A673 (cell line): ENCODE results near the gene SEC22C. TPM values are rescaled to one million over a fixed set of nuclear protein-coding genes. Genes with fewer than 3 reads are reported as not detected.

ENCODE experiments used
- Bru-seq: library from RNA; stranded (reverse); fragments of 400-500 nt; gene quantifications from one replicate; lab custom pipeline; 2021; lab: Mats Ljungman, UMichigan
- BruChase-seq, 2 experiments: library from RNA; stranded (reverse); fragments of 400-500 nt; gene quantifications; one replicate each; lab custom pipeline; 2021; lab: Mats Ljungman, UMichigan
- BruUV-seq: library from RNA; stranded (reverse); fragments of 400-500 nt; replicated peaks from 2 replicates; lab custom pipeline; 2021; lab: Mats Ljungman, UMichigan
- CTCF ChIA-PET: fragments of 300-600 bp; sonication (Branson Sonifier 250); formaldehyde crosslinking; loops from one replicate; lab custom pipeline; 2022; ENCODE audit warnings: antibody characterized with exemption; lab: Charles Lee
- POLR2A ChIA-PET: fragments of 300-600 bp; sonication (Branson Sonifier 250); formaldehyde crosslinking; loops from one replicate; lab custom pipeline; 2022; ENCODE audit warnings: antibody characterized with exemption; ENCODE audit not compliant: low non-redundant PET; lab: Charles Lee
- DNase-seq: peaks from one replicate; pipeline ENCODE4 v3.0.0-alpha.2; 2015; ENCODE audit warnings: low spot score
- H3K27ac ChIP-seq: fragments of 200-600 bp; sonication (generic); 2 replicates; pipeline ENCODE4 v1.5.1; 2016; ENCODE audit warnings: mixed run types, low read depth, mild to moderate bottlenecking, mixed read lengths, antibody characterized with exemption, low read length; ENCODE audit not compliant: poor library complexity, severe bottlenecking
- H3K27me3 ChIP-seq: fragments of 200-600 bp; sonication (generic); replicated peaks from 2 replicates; pipeline ENCODE4 v1.6.1; 2017; ENCODE audit warnings: mixed run types, low read depth, mild to moderate bottlenecking, mixed read lengths, antibody characterized with exemption, low read length; ENCODE audit not compliant: insufficient read depth, poor library complexity
- H3K36me3 ChIP-seq: fragments of 200-600 bp; sonication (generic); 2 replicates; pipeline ENCODE4 v1.6.1; 2016; ENCODE audit warnings: mixed run types, mild to moderate bottlenecking, mixed read lengths, antibody characterized with exemption, low read length; ENCODE audit not compliant: insufficient read depth, poor library complexity, severe bottlenecking
- H3K4me1 ChIP-seq: fragments of 200-600 bp; sonication (generic); 2 replicates; pipeline ENCODE4 v1.6.1; 2017; ENCODE audit warnings: mixed run types, mild to moderate bottlenecking, mixed read lengths, antibody characterized with exemption, low read length; ENCODE audit not compliant: insufficient read depth, poor library complexity, severe bottlenecking
- H3K4me3 ChIP-seq: fragments of 200-600 bp; sonication (generic); 2 replicates; pipeline ENCODE4 v1.5.1; 2016; ENCODE audit warnings: low read depth, mixed run types, mild to moderate bottlenecking, mixed read lengths, low read length; ENCODE audit not compliant: poor library complexity, severe bottlenecking
- H3K9me3 ChIP-seq: fragments of 200-600 bp; sonication (generic); 2 replicates; pipeline ENCODE4 v1.6.1; 2016; ENCODE audit warnings: mixed run types, low read depth, mild to moderate bottlenecking, mixed read lengths, antibody characterized with exemption, low read length; ENCODE audit not compliant: poor library complexity, severe bottlenecking
- EZH2 ChIP-seq: fragments of 200-600 bp; sonication (generic); IDR thresholded peaks from 2 replicates; pipeline ENCODE4 v1.6.1; 2017; ENCODE audit warnings: borderline replicate concordance, low read depth, mild to moderate bottlenecking, mixed read lengths, antibody characterized with exemption, low read length; ENCODE audit not compliant: poor library complexity, severe bottlenecking
- intact Hi-C: fragments of 100-400 bp; cut with micrococcal nuclease; formaldehyde crosslinking; loops from one replicate; pipeline ENCODE4 v1.10.0; 2022; ENCODE audit not compliant: unreplicated experiment
- long read RNA-seq: library from polyadenylated mRNA; stranded (forward); transcript quantifications from one replicate; pipeline ENCODE4 v2.0.0, GENCODE V29; 2022
- total RNA-seq: library from RNA; stranded (reverse); gene quantifications from 2 replicates; pipeline ENCODE4 v1.2.3, GENCODE V29; 2021
- TF ChIP-seq, protein P1 (sequence below): fragments of 300-800, 200-600 bp; sonication (generic); conservative IDR thresholded peaks from 2 replicates; pipeline ENCODE4 v1.5.1; 2017; ENCODE audit warnings: low read depth, mild to moderate bottlenecking, antibody characterized with exemption, low read length, moderate library complexity, mixed read lengths

Gene SEC22C, protein sequence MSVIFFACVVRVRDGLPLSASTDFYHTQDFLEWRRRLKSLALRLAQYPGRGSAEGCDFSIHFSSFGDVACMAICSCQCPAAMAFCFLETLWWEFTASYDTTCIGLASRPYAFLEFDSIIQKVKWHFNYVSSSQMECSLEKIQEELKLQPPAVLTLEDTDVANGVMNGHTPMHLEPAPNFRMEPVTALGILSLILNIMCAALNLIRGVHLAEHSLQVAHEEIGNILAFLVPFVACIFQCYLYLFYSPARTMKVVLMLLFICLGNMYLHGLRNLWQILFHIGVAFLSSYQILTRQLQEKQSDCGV
- total RNA-seq, result 28.9 and 29.5 TPM in 2 replicates
- percentile 66 among the genes with signal in this experiment for Bru-seq, nascent RNA
- percentile 67 among the genes with signal in this experiment for BruChase-seq, experiment 1, labeled RNA remaining after a 2-hour chase
- BruChase-seq, experiment 2, labeled RNA remaining after a 6-hour chase, result percentile 75 among the genes with signal in this experiment
- long read RNA-seq, transcript SEC22C-202 (7 exons, 1,608 nt), result major isoform, 18 of 41 reads
- long read RNA-seq, transcript SEC22C-201 (7 exons, 1,380 nt), result minor isoform, 10 of 41 reads
- long read RNA-seq, partial matches to known transcripts, result 0 of 41 reads
- long read RNA-seq, other reads (novel, unspliced or antisense), result 12 of 41 reads

GRCh38 chr3:42581709-42582473 lies at the start of gene SEC22C:
TSS of gene SEC22C (minus strand) at chr3:42581967. CDS start at chr3:42569046, 12,921 bp downstream.
- peak within 1 kb of the TSS; percentile 70 for H3K27ac ChIP-seq
- no peaks in the 10 kb centered on the region for H3K36me3 ChIP-seq
- peak within 1 kb of the TSS; percentile 76 for H3K4me3 ChIP-seq
- TF ChIP-seq, protein P1, sequence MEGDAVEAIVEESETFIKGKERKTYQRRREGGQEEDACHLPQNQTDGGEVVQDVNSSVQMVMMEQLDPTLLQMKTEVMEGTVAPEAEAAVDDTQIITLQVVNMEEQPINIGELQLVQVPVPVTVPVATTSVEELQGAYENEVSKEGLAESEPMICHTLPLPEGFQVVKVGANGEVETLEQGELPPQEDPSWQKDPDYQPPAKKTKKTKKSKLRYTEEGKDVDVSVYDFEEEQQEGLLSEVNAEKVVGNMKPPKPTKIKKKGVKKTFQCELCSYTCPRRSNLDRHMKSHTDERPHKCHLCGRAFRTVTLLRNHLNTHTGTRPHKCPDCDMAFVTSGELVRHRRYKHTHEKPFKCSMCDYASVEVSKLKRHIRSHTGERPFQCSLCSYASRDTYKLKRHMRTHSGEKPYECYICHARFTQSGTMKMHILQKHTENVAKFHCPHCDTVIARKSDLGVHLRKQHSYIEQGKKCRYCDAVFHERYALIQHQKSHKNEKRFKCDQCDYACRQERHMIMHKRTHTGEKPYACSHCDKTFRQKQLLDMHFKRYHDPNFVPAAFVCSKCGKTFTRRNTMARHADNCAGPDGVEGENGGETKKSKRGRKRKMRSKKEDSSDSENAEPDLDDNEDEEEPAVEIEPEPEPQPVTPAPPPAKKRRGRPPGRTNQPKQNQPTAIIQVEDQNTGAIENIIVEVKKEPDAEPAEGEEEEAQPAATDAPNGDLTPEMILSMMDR, result 0 out of 2 replicates have a peak, but pooled peaks have one; percentile 13
- no peak for TF ChIP-seq EZH2
- intact Hi-C loops, result no loop called here
- POLR2A ChIA-PET, result no interaction called here
- BruUV-seq, result no TSS peak
- H3K9me3 ChIP-seq, result no peaks in the 10 kb centered on the region
- CTCF ChIA-PET, result no interaction called here
- H3K4me1 ChIP-seq, result peaks cover 5% of the 10 kb centered on the region
- no peaks in the 10 kb centered on the region for H3K27me3 ChIP-seq
- peak; percentile 90 for DNase-seq

GRCh38 chr3:42613462-42613861 lies 31.7 kb upstream of the SEC22C start:
- Histone ChIP-seq H3K27me3 (no peaks in the 10 kb centered on the region), H3K36me3 (no peaks in the 10 kb centered on the region), H3K4me1 (peaks cover 7% of the 10 kb centered on the region), H3K4me3 (no peak overlapping the region), H3K27ac (no peak overlapping the region), H3K9me3 (no peaks in the 10 kb centered on the region)
- intact Hi-C loops, result no loop called here
- TF ChIP-seq EZH2, result no peak
- TF ChIP-seq, protein P1, result peak; percentile 40
- POLR2A ChIA-PET, result no interaction called here
- BruUV-seq, result no TSS peak
- CTCF ChIA-PET, result no interaction called here
- no peak for DNase-seq

DNA sequence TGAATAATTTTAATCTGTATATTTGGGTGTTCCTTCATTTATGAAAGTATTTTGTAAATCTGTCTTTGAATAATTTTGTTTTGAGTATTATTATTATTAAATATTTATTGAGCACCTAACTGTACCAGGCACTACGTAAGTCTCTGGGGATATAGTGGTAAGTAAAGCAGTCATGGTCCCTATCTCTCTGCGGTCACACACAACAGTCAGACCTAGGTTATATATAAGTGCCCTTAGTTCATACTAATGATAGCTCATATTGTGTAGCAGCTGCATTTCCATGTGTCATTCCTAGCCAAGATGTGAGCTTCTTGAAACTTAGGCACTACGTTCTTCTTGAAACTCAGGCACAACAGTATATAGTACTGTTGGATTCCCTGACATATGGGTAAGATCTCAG lies 31.2 kb upstream of the SEC22C start:
- ChIA-PET CTCF (no interaction called here), POLR2A (no interaction called here)
- no peaks in the 10 kb centered on the region for H3K9me3 ChIP-seq
- no peaks in the 10 kb centered on the region for H3K27me3 ChIP-seq
- peaks cover 12% of the 10 kb centered on the region for H3K4me1 ChIP-seq
- intact Hi-C loops, result no loop called here
- no TSS peak for BruUV-seq
- TF ChIP-seq, protein P1, result no peak
- TF ChIP-seq EZH2, result no peak
- no peak for DNase-seq
- no peak overlapping the region for H3K27ac ChIP-seq
- no peaks in the 10 kb centered on the region for H3K36me3 ChIP-seq
- H3K4me3 ChIP-seq, result no peak overlapping the region
